NCI-H2196 treated with DMSO at 0.1 percent for 48 hours (cell line): ENCODE measurements around the gene TCP11L1.
"Not testable (repeated sequence)": the region's sequence is repeated elsewhere in the genome, so short reads cannot be mapped to it uniquely, and the experiment has no call there.

Experiments used
- DNase-seq: peaks from one replicate; lab custom pipeline; 2025; ENCODE audit not compliant: unreplicated experiment; lab: John Stamatoyannopoulos, UW

The TCP11L1 gene

DNA sequence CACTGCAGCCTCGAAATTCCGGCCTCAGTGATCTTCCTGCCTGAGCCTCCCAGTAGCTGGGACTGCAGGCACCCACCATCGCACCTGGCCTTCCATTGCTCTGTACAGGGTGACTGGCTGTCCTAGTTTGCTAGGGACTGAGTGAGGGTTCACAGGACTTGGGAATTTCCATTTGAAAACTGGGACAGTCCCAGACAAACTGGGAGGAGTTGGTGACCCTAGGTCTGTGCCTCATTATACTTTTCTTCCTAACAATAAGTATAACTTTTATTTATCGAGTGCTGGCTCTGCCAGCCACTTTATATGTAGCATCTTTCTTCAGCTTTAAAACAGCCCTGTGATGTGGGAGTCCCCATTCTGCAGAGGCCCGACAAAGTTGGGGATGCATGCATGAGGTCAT lies 25.5 kb downstream of the TCP11L1 start:
- DNase-seq, result no peak

GRCh38 chr11:33065445-33066178 lies 26.2 kb downstream of the TCP11L1 start:
- DNase-seq, result peak; percentile 45

GRCh38 chr11:33067294-33067693 lies 27.9 kb downstream of the TCP11L1 start:
- no peak for DNase-seq

- DNase-seq, result no peak
Observed at GRCh38 chr11:33068611-33069340, 29.4 kb downstream of the TCP11L1 start.

DNA sequence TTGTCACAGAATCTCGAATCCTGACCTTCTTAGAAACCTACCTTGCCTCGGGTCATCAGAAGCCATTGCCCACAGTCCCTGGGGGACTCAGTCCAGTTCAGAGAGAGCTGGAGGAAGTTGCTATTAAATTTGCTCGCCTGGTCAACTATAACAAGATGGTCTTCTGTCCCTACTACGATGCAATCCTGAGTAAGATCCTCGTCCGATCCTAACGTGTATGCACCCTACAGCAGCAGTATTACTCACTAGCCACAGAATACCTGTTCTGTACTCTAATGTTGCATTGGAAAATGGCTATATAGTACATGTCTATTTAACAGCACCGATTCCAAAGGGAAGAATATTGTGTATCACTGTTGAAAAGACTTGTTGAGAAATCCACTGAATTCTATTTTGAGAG lies 33.1 kb downstream of the TCP11L1 start:
- DNase-seq, result no peak

- DNase-seq, result no peak
Observed at GRCh38 chr11:33083918-33084317, 44.5 kb downstream of the TCP11L1 start.

GRCh38 chr11:33086017-33086416 lies 46.6 kb downstream of the TCP11L1 start:
- no peak for DNase-seq

DNA sequence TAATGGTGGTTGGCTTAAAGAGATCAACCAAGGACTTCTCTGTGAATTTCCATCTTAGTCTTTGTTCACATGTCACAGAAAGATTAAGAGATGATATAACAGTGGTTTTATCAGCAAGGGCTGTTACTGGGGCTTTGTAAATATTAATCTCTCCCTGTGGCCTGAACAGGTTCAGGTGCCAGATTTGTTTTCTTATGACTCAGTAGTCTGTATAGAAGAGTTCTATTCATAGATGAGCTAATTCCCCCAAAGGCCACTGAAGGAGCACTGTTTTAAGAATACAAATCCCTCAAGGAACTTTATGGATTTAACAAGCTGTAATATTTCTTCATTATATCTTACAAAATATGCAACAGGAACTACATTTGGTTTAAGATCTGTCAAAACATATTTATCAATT lies 50.4 kb downstream of the TCP11L1 start:
- DNase-seq, result no peak

DNA sequence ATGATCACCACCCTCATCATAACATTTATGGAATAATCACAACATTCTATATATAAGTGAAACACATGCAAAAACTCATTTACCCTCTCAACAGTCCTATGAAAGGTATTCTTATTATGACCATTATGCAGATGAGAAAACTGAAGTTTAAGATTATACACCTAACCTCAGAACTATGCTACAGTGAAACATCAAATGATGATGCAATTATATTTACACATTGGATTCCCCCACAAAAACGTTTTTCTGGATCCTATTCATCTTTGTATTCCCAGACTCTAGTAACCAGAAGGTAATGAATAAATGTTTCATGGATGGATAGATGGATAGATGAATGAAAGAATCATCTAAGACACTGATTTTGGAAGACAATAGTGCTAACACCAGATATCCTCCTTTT lies 54.8 kb downstream of the TCP11L1 start:
- no peak for DNase-seq

- no peak for DNase-seq
Observed at GRCh38 chr11:33103836-33104235, 64.5 kb downstream of the TCP11L1 start.

DNA sequence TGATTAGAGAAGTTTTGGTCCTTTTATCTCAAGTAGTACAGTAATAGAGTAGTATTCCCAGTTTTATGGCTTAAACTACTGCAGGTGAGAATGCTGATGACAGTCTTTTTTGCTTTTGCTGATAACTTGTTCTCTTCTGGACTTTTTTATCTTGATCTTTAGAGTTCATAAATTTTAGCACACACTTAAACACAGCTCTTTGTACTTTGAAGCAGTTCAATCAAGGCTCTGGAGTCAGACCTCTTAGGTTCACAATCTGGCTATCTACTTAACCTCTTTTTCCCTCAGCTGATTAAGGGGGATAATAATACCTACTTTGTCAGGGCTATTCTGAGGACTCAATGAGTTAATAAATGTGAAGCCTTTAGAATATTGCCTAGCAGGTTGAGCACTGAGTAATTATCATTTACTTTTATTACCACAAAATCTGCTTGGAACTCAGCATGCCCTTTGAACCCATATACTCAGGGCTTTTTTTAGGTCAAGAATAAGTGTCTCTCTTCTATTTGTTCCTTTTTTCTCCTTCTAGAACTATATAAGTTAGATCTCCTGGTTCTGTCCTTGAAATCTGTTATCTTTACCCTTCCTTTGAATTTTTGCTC lies 70.0 kb downstream of the TCP11L1 start:
- no peak for DNase-seq

- no peak for DNase-seq
Observed at GRCh38 chr11:33110083-33110482, 70.7 kb downstream of the TCP11L1 start.

DNA sequence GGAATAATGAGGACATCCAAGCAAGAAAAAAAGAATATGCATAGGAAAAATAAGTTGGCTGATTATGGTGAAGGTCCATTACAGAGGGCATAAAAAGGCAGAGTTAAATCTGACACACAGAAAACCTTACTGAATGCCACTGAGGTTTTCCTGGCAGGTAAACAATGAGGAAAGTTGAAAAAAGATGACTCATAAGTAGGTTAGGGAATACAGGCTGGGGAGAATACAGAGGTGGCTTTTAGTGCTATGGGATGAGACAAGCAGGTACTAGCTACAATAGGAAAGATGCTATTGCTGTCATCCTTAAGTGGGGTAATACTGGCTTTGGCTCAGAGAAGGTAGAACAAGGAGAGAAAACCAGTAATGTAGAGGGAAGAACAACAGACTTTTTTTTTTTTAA lies 77.2 kb downstream of the TCP11L1 start:
- no peak for DNase-seq

GRCh38 chr11:33122696-33123095 lies 83.3 kb downstream of the TCP11L1 start:
- not testable (repeated sequence) for DNase-seq
